Memory B cell (primary cell): Measurements from ENCODE around the gene SPATA16.
"Not testable (repeated sequence)": the region's sequence is repeated elsewhere in the genome, so short reads cannot be mapped to it uniquely, and the experiment has no call there.

Experiments
- ATAC-seq: fragments of 150-1000 bp; cut with Tn5 transposase; 2 replicates; pipeline ENCODE4 v1.10.0; 2021; ENCODE audit warnings: low read depth, mild to moderate bottlenecking, moderate library complexity
- DNase-seq, 2 donors: peaks; one replicate each; pipeline ENCODE4 v3.0.0; 2022; ENCODE audit warnings: low spot score in 2 of 2
- H3K27ac Mint-ChIP-seq: one replicate; pipeline ENCODE4 v1.8.0; 2022; ENCODE audit warnings: mild to moderate bottlenecking, moderate library complexity, mixed read lengths
- H3K27me3 Mint-ChIP-seq: one replicate; pipeline ENCODE4 v1.8.0; 2022; ENCODE audit warnings: mixed read lengths
- H3K36me3 Mint-ChIP-seq: one replicate; pipeline ENCODE4 v1.8.0; 2022; ENCODE audit warnings: mild to moderate bottlenecking, mixed read lengths
- H3K4me1 Mint-ChIP-seq: one replicate; pipeline ENCODE4 v1.8.0; 2022; ENCODE audit warnings: mixed read lengths
- H3K4me3 Mint-ChIP-seq: one replicate; pipeline ENCODE4 v1.8.0; 2022; ENCODE audit warnings: mild to moderate bottlenecking, moderate library complexity, mixed read lengths
- H3K9me3 Mint-ChIP-seq: one replicate; pipeline ENCODE4 v1.8.0; 2022; ENCODE audit warnings: mixed read lengths

SPATA16 gene

DNA sequence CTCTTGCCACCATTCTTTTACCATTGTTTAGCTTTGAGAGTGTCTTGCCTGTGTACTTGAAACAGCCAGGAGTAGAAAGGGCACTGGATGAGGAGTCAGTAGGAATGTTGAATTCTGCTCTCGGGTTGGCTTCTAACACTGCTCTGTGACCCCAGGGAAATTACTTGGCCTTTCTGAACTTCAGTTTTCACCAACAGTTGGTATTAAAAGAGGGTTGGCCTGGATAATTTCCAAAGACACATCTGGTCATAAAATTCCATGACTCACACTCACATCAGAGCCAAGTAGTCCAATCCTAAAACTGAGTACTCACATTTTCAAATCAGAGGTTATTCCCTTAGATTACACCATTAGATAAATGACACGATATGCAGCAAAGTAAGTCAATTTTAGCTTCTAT lies 248.9 kb downstream of the SPATA16 start:
- H3K9me3 Mint-ChIP-seq, result peaks cover 5% of the 10 kb centered on the region
- H3K27me3 Mint-ChIP-seq, result peaks cover 2% of the 10 kb centered on the region
- no peak for DNase-seq
- no peak overlapping the region for H3K27ac Mint-ChIP-seq
- no peaks in the 10 kb centered on the region for H3K36me3 Mint-ChIP-seq
- ATAC-seq, result no peak
- H3K4me3 Mint-ChIP-seq, result no peak overlapping the region
- no peaks in the 10 kb centered on the region for H3K4me1 Mint-ChIP-seq

DNA sequence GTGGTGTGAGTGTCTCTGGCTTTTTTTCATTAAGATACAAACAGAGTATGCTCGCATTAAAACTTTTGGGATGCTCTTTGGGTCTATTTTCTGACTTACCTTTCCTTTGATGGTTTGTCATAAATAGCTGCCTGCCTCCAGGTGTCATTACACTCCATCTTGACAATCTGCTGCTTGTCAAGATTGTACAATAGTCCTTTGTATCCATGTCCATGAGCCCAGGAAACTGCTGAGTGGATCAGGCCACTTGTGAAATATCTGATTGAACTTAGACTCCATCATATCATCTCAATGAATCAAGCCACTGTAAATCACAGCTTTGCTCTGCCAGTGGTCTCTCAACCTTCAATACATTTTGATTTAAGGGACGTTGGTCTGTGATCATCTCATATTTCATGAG lies 255.3 kb downstream of the SPATA16 start:
- DNase-seq, result no peak
- no peaks in the 10 kb centered on the region for H3K36me3 Mint-ChIP-seq
- no peaks in the 10 kb centered on the region for H3K4me1 Mint-ChIP-seq
- ATAC-seq, result no peak
- H3K27ac Mint-ChIP-seq, result no peak overlapping the region
- H3K27me3 Mint-ChIP-seq, result no peaks in the 10 kb centered on the region
- no peak overlapping the region for H3K4me3 Mint-ChIP-seq
- peaks cover 8% of the 10 kb centered on the region for H3K9me3 Mint-ChIP-seq

DNA sequence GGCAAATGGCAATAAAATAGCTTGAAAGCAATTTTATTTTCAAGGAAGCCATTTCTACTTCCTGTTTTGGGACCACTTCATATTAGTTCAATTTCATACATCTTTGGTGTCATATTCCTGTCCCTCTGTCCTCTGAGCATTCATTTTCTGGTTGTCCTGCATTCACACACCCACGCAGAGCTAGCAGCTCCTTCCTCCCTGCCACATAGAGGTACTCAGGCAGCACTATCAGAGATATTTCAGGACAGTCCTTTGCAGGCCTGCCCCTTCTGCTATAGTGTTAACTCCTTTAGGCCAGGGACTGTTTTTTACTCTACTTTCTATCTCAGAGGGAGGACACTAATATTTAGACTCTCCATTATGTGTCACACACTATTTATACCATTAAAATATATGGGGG lies 258.5 kb downstream of the SPATA16 start:
- peaks cover 11% of the 10 kb centered on the region for H3K9me3 Mint-ChIP-seq
- ATAC-seq (no peak), DNase-seq (no peak)
- no peak overlapping the region for H3K4me3 Mint-ChIP-seq
- no peak overlapping the region for H3K27ac Mint-ChIP-seq
- H3K27me3 Mint-ChIP-seq, result no peaks in the 10 kb centered on the region
- no peaks in the 10 kb centered on the region for H3K4me1 Mint-ChIP-seq
- peaks cover 3% of the 10 kb centered on the region for H3K36me3 Mint-ChIP-seq

DNA sequence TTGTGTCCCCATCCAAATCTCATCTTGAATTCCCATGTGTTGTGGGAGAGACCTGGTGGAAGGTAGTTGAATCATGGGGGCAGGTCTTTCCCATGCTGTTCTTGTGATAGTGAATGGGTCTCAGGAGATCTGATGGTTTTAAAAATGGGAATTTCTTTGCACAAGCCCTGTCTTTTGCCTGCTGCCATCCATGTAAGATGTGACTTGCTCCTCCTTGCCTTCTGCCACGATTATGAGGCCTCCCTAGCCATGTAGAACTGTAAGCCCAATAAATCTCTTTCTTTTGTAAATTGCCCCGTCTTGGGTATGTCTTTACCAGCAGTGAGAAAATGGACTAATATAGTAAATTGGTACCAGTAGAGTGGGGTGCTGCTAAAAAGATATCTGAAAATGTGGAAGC lies 261.7 kb downstream of the SPATA16 start:
- ATAC-seq, H3K27me3 Mint-ChIP-seq, H3K4me1 Mint-ChIP-seq, H3K4me3 Mint-ChIP-seq, DNase-seq, H3K27ac Mint-ChIP-seq, H3K36me3 Mint-ChIP-seq: not testable (repeated sequence)
- H3K9me3 Mint-ChIP-seq, result peaks cover 11% of the 10 kb centered on the region

DNA sequence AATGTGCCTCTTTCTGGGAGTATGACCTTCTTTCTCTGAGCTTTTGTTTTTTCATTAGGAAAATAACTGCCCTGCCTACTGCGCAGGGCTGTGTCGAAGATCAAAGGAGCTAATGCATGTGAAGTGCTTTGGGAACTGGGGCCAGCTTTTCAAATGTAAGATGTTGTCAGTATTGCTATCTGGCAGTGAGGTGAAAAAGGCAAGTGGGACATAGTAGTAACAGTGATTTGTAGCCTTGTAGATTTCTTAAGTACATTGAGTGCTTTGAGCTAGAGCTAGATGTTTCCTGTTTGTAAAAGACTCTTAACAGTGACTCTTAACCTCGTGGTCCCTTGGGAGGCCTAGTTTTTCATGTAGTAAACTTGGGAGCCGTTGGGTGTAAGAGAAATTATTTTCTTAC lies 264.0 kb downstream of the SPATA16 start:
- ATAC-seq (no peak), DNase-seq (no peak)
- Mint-ChIP-seq H3K9me3 (peaks cover 11% of the 10 kb centered on the region), H3K4me3 (no peak overlapping the region), H3K27me3 (no peaks in the 10 kb centered on the region), H3K27ac (no peak overlapping the region), H3K36me3 (peaks cover 3% of the 10 kb centered on the region), H3K4me1 (no peaks in the 10 kb centered on the region)

DNA sequence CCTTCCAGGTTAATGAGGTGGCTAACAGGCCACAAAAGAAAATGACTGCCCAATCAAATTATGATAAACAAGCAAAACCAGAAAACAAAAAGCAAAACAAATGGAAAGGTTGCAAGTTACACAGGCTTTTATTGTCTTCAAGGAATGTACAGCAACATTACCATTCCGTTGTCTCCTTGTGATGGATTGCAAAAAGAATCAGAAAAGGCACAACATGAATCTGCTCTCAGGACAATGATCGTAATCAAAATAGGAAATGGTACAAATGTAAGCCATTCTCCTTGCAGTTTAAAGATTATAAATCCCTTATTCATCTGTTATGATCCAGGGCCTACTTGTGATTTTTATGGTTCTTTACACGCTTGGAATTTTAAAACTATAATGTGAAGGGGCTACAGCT lies 264.7 kb downstream of the SPATA16 start:
- H3K36me3 Mint-ChIP-seq, result peaks cover 3% of the 10 kb centered on the region
- ATAC-seq, result no peak
- no peak overlapping the region for H3K4me3 Mint-ChIP-seq
- H3K9me3 Mint-ChIP-seq, result peaks cover 11% of the 10 kb centered on the region
- H3K27me3 Mint-ChIP-seq, result no peaks in the 10 kb centered on the region
- no peak for DNase-seq
- no peak overlapping the region for H3K27ac Mint-ChIP-seq
- H3K4me1 Mint-ChIP-seq, result no peaks in the 10 kb centered on the region

DNA sequence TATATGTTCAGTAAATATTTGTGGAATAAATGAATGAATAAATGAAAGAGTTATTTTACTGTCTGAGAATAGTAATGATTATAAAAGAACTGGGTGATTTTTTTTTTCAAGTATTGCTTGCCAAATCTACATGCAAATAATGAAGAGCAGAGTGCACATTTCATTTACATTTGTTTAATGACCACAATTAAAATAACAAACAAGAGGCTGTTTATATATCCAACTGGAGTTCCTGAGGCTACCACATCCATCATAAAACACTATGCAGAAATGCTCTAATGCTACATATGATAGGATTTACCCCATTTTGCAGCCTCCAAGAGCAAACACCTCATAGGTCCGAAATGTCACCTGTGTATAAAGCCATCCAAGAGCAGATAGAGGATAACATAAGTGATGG lies 266.0 kb downstream of the SPATA16 start:
- DNase-seq, result no peak
- no peak for ATAC-seq
- H3K9me3 Mint-ChIP-seq, result peaks cover 9% of the 10 kb centered on the region
- peaks cover 3% of the 10 kb centered on the region for H3K36me3 Mint-ChIP-seq
- no peak overlapping the region for H3K27ac Mint-ChIP-seq
- H3K4me3 Mint-ChIP-seq, result no peak overlapping the region
- no peaks in the 10 kb centered on the region for H3K27me3 Mint-ChIP-seq
- no peaks in the 10 kb centered on the region for H3K4me1 Mint-ChIP-seq

DNA sequence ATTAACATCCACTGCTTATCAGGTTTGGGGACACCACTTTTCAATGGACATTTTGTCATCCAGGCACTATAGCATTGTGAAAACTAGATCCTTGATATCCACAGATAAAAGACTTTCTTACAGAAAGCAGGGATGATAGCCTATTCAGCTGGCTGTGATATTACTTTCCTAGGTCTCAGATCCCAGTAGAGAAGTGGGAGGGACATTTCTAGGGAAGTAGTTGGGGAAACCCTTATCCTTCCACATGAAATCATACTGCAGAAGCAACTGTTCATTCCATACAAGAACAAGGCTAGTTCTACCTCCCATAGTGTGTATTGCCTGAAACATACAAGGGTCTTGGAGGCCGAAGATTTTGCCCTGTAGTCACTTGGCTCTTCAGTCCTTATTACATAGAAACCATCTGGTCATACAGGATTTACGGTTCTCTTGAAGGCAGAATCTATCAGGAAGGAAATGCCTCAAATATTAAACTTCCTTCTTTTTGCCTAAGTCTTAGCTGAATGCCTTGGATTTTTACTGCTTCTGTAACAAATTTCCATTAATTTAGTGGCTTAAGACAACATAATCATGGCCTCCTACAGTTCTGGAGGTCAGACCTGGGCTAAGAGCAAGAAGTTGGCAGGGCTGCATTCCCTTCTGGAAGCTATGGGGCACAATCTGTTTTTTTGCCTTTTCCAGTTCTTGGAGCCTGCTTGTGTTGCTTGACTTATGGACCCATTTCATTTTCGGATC lies 271.1 kb downstream of the SPATA16 start:
- peaks cover 4% of the 10 kb centered on the region for H3K27me3 Mint-ChIP-seq
- ATAC-seq (no peak), DNase-seq (no peak)
- no peaks in the 10 kb centered on the region for H3K4me1 Mint-ChIP-seq
- H3K36me3 Mint-ChIP-seq, result no peaks in the 10 kb centered on the region
- H3K4me3 Mint-ChIP-seq, result no peak overlapping the region
- H3K27ac Mint-ChIP-seq, result no peak overlapping the region
- no peaks in the 10 kb centered on the region for H3K9me3 Mint-ChIP-seq

DNA sequence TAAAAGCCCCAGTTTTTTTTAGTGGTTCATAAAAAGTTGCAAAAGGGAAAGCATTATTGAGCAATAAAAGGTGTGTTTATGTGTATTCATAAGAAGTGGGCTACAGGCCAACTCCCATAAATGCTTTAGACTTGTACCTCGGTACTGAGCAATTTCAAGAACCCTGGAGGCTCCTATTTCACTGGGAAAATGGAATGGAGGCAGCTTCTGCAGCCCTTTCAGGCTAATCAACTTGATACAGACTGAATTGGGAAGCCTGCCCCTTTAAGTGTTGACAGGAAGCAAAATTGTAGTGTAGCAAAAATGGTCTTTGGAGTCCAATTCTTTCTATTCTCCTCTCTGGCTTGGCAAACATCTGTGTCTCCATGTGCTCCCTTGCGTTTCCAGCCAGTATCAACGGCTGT lies 271.7 kb downstream of the SPATA16 start:
- no peaks in the 10 kb centered on the region for H3K36me3 Mint-ChIP-seq
- H3K27me3 Mint-ChIP-seq, result peaks cover 5% of the 10 kb centered on the region
- H3K4me1 Mint-ChIP-seq, result no peaks in the 10 kb centered on the region
- H3K9me3 Mint-ChIP-seq, result no peaks in the 10 kb centered on the region
- H3K27ac Mint-ChIP-seq, result no peak overlapping the region
- DNase-seq (no peak), ATAC-seq (no peak)
- no peak overlapping the region for H3K4me3 Mint-ChIP-seq

DNA sequence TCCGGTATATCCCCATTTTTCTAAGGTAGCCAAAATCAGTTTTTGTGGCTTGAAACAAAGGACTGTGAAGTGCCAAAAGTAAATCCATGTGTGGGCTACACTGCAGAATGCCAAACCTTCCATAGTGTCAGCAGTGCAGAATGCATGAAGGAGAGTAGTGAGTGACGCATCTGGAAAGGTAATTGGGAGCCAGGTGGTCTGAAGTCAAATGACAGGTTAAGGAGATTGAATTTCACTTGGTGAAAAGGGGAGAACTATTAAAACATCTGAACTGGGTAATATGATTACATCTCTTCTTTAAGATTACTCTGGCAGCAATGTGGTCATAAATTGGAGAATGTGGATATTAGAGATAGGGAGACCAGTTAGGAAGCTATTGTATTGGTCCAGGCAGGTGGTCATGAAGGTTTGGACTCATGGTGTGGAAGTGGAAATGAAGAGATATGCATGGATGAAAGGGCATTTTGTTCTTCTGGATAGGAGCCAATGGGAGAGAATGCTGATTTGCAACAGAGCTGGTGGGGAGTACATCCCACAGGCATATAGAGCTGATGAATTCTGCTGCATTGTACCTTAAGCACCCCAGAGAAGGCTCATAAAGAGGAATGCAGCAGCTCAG lies 272.3 kb downstream of the SPATA16 start:
- Mint-ChIP-seq H3K27ac (no peak overlapping the region), H3K4me3 (no peak overlapping the region)

DNA sequence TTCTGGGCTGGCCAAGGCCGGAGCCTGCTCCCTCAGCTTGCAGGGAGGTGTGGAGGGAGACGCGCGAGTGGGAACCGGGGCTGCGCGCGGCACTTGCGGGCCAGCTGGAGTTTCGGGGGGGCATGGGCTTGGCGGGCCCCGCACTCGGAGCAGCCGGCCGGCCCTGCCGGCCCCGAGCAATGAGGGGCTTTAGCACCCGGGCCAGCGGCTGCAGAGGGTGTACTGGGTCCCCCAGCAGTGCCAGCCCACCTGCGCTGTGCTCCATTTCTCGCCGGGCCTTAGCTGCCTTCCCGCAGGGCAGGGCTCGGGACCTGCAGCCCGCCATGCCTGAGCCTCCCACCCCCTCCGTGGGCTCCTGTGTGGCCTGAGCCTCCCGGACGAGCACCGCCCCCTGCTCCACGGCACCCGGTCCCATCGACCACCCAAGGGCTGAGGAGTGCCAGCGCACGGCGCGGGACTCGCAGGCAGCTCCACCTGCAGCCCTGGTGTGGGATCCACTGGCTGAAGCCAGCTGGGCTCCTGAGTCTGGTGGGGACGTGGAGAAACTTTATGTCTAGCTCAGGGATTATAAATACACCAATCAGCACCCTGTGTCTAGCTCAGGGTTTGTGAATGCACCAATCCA lies 274.2 kb downstream of the SPATA16 start:
- H3K4me3 Mint-ChIP-seq, DNase-seq, ATAC-seq, H3K27ac Mint-ChIP-seq, H3K4me1 Mint-ChIP-seq, H3K36me3 Mint-ChIP-seq, H3K9me3 Mint-ChIP-seq, H3K27me3 Mint-ChIP-seq: not testable (repeated sequence)

More for the DNA sequence above, 272.3 kb downstream of the SPATA16 start:
- DNase-seq, result no peak
- no peaks in the 10 kb centered on the region for H3K9me3 Mint-ChIP-seq
- no peaks in the 10 kb centered on the region for H3K36me3 Mint-ChIP-seq
- H3K27me3 Mint-ChIP-seq, result peaks cover 6% of the 10 kb centered on the region
- no peaks in the 10 kb centered on the region for H3K4me1 Mint-ChIP-seq
- ATAC-seq, result no peak

DNA sequence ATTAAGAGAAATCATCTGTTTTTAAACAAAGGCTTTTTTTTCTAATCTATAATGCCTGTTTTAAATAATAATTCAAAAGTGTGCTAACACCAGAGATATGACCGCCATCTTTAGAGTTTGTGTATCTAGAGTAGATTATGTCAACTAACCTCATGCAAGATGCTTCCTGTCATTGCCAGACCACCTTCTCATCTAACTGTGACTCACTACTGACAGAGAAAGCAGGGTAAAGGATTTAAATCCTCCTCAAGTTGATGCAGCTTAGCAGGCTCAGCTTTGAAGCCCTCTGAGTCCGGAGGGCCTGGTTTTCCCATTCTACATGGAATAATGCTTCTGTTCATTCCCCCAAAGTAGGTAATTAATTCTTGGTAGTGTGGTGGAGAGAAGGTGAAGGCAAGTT lies 282.0 kb downstream of the SPATA16 start:
- ATAC-seq (no peak), DNase-seq (no peak)
- Mint-ChIP-seq H3K27me3 (no peaks in the 10 kb centered on the region), H3K27ac (no peak overlapping the region), H3K36me3 (no peaks in the 10 kb centered on the region), H3K4me1 (no peaks in the 10 kb centered on the region), H3K4me3 (no peak overlapping the region), H3K9me3 (peaks cover 2% of the 10 kb centered on the region)

DNA sequence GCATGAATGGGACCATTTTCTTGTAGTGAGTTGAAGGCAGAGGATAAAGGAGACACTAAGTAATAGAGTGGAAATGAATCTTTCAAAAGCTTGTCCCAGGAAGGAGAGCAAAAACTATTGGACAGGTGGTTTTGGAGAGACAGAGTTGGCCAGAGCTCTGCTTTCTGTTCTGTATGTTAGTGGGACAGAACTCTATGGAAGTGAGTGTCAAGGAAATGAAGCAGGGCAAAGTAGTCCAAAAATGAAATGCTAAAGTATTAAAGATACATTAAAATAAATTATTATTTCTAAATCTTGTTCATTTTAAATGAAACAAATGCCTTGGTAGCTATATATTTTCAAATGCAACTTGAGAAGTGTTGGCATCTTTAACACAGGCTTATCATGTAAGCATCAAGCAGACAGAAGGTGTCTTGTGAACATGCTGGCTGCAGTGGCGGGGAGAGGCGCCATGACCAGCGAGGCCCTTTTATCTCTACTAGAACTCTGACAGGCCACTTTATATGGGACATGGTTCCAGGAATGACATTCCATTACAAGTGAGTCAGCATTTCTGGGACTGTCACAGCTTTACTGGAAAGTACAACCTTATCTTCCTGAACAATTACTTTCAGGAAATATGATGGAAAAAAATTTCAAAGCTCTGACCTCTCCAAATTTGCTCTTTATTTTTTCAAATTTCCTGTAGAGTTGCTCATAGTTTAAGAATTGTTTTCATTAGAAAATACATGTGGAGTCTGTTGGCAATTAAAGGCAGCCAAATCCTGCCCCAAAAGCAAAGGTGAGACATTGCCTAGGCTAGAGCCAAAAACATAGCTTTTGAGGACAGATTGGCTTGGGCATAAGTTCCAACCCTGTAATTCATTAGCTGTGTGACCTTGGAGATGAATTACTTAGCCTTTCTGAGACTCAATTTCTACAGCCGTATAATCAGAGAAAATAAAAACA lies 284.0 kb downstream of the SPATA16 start:
- no peaks in the 10 kb centered on the region for H3K36me3 Mint-ChIP-seq
- no peaks in the 10 kb centered on the region for H3K4me1 Mint-ChIP-seq
- H3K9me3 Mint-ChIP-seq, result peaks cover 2% of the 10 kb centered on the region
- no peak overlapping the region for H3K4me3 Mint-ChIP-seq
- ATAC-seq (no peak), DNase-seq (no peak)
- no peaks in the 10 kb centered on the region for H3K27me3 Mint-ChIP-seq
- H3K27ac Mint-ChIP-seq, result no peak overlapping the region

DNA sequence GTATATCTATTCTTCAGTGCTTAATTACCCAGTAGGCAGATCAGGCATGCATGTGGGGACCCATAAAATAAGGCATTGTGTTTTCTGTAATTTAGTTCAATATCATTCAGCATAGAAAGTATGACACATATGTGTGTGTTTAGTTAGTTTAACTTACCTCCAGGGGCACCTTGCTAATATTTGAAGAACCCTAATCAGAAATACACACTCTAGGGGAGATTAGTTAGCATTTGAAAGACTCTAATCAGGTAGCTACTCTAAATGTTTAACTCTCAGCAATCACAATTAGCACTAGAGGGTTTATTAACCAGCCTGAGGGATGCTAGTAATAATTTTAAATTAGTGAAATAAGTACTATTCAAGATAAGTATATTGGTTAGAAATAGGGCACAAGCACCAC lies 286.0 kb downstream of the SPATA16 start:
- no peak for DNase-seq
- Mint-ChIP-seq H3K4me3 (no peak overlapping the region), H3K27me3 (peaks cover 2% of the 10 kb centered on the region), H3K9me3 (no peaks in the 10 kb centered on the region), H3K36me3 (no peaks in the 10 kb centered on the region), H3K4me1 (no peaks in the 10 kb centered on the region), H3K27ac (no peak overlapping the region)
- ATAC-seq, result no peak
